GM19463 (cell line): Measurements from ENCODE around the gene TAP1.
A peak's percentile ranks its signal among the peaks of the same experiment; 100 is the strongest.
"Not testable (repeated sequence)": the region's sequence is repeated elsewhere in the genome, so short reads cannot be mapped to it uniquely, and the experiment has no call there.

Source experiments
- ATAC-seq: cut with Tn5 transposase; IDR thresholded peaks from one replicate; pipeline ENCODE4 v1.9.1; 2021; ENCODE audit warnings: mild to moderate bottlenecking, moderate library complexity; ENCODE audit not compliant: unreplicated experiment

TAP1 gene

GRCh38 chr6:32853541-32854375, at the start of gene TAP1, which contains the start of gene PSMB9:
Gene TAP1 (minus strand): TSS chr6:32853704. CDS start chr6:32853636, 68 bp downstream.
Gene PSMB9 (plus strand): TSS chr6:32854192. CDS start chr6:32854230, 38 bp downstream.
- ATAC-seq: peak; percentile 81

- ATAC-seq: peak; percentile 3
These were observed 41.5 kb upstream of the TAP1 start for GRCh38 chr6:32895006-32895345.

GRCh38 chr6:32894085-32895005, 40.8 kb upstream of the TAP1 start:
- ATAC-seq: peak; percentile 97

- ATAC-seq: no peak
These were observed 37.3 kb upstream of the TAP1 start for GRCh38 chr6:32890831-32891230.

GRCh38 chr6:32889533-32889932, 36.0 kb upstream of the TAP1 start:
- no peak for ATAC-seq

GRCh38 chr6:32888576-32888975, 35.1 kb upstream of the TAP1 start:
- ATAC-seq: no peak

- ATAC-seq: no peak
These were observed 34.1 kb upstream of the TAP1 start for GRCh38 chr6:32887616-32888015.

DNA sequence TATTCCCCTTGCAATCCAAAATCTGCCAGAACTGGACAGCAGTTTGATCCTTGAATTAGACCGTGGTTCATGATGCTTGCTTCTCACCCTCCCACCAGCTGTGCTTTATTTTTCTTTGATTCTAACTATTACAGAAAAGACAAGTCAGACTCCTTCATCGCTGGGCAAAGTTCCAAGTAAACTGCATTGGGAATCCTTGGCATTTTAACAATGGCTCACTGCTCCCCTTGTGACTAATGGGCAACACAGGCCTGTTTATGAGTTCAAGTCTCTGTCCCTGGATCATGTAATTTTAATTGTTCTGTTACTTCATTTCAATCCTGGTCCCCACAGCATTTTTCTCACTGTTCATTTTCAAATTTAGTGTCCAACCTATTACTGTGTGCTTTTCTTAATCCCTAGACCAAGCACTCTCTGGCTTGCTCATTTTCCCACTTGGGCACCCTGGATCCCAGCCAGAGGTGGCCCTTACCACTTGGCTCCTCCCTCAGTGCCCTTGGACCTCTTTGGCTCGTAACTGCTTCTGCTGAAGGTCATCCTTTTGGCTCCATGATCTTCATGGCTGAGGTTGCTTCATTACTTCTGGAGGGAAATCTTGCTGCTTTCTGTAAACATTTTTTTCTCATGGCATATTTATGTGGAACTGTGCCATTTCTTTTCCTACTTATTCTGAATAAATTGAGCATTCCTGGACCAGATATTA, 33.3 kb upstream of the TAP1 start:
- no peak for ATAC-seq

- ATAC-seq: no peak
These were observed 32.3 kb upstream of the TAP1 start for GRCh38 chr6:32885698-32886286.

- ATAC-seq: no peak
These were observed 30.3 kb upstream of the TAP1 start for GRCh38 chr6:32883789-32884188.

DNA sequence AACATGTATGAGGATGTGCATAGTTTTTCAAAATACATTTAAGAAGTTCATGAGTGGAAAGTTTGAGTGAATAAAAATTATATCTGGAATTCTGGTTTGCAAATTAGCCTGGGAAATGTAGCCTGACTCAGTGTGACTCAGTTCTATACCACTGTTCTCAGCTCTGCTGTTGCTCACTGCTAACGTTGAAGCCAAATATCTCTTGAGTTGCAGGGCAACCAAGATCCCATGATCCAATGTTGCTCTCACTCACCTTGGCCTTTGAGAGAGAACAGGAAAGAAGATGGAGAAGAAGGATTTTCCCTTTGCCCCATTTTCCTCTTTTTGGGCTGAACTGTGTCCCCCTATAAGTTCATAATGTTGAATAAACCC, 29.4 kb upstream of the TAP1 start:
- no peak for ATAC-seq

DNA sequence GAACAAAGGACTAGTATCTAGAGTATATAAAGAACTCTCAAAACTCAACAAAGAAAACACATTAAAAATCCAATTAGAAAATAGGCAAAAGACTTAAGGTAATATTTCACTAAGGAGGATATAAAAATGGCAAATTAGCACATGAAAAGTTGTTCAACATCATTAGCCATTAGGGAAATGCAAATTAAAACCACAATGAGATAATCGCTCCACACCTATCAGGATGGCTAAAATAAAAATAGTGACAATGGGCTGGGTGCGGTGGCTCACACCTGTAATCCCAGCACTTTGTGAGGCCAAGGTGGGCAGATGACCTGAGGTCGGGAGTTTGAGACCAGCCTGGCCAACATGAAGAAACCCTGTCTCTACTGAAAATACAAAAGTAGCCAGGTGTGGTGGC, 27.5 kb upstream of the TAP1 start:
- not testable (repeated sequence) for ATAC-seq

GRCh38 chr6:32879691-32880090, 26.2 kb upstream of the TAP1 start:
- ATAC-seq: no peak

DNA sequence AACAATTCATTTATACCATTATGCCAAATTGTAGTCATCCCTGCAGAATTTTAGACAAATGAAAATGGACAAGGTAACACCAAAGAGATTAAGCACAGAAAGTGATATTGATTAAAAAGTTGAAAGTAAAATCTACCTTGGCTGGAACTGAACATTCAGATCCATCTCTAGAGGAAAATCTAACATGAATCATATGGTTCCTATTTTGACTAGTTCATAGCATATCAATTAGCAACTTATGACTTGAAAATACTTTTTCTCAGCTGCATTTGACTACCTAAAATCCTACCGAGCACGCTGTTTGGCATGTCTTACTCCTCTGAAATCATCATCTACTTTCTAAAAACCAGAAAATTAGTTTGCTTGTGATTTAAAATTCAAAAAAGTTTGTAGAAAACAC, 23.1 kb upstream of the TAP1 start:
- no peak for ATAC-seq

DNA sequence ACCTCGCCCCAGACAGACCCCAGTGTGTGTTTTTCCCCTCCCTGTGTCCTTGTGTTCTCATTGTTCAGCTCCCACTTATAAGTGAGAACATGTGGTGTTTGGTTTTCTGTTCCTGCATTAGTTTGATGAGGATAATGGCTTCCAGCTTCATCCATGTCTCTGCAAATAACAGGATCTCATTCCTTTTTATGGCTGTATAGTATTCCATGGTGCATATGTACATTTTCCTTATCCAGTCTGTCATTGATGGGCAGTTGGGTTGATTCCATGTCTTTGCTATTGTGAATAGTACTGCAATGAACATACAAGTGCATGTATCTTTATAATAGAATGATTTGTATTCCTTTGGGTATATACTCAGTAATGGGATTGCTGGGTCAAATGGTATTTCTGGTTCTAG, 20.4 kb upstream of the TAP1 start:
- ATAC-seq: not testable (repeated sequence)

DNA sequence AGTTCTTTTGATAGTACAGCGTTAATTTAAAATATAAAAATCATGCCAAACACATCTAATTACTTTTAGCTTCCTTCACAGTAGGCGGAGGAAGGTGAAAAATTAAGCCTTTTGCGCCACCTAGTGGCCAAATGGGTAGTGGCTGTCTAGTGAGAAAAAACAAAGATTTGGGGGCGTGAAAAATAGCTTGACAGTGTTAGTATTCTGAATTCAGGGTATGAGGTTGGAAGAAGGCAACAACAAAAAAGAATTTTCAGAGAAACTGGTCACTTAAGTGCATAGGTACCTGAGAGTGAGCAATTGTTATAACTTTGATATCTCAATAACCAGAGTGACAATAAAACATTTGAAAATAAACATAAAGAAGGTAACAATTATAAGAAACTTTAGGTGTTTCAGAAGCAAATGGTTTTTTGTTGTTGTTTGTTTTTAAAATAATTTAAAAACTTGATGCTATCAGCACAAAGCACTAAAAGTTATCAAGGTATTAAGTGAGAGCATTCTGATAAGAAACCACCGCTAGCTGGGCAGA, 14.8 kb upstream of the TAP1 start:
- ATAC-seq: no peak

DNA sequence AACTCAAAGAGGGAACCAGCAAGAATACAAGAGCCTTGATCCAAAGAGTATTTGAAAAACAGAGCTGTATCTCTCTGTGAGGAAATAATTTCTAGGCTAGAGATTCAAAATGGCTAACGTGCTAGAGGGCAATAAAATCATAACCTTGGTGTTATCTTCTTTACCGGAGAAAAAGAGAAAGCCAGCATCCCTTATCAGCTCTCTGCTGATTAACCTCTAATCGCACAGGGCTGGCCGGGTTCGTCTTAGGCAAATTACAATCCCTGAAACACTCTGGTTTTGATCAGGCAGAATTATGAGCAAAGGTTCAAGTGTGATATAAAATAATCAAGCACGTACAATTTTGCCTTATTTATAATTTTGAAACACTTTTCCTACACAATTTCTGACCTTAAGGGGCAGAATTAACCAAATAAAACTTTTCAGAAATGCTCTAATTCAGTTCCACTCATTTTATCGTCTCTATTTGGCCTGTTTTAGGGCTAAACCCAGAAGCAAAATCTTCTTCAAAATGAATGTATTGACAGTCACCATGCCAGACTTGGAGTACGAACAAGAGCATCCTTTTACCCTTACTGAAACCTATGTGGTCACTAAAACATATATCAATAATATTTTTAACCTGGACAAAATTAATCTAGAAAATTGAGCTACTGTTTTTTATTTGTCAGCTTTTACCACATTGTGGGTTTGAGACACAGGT, 14.2 kb upstream of the TAP1 start:
- no peak for ATAC-seq

DNA sequence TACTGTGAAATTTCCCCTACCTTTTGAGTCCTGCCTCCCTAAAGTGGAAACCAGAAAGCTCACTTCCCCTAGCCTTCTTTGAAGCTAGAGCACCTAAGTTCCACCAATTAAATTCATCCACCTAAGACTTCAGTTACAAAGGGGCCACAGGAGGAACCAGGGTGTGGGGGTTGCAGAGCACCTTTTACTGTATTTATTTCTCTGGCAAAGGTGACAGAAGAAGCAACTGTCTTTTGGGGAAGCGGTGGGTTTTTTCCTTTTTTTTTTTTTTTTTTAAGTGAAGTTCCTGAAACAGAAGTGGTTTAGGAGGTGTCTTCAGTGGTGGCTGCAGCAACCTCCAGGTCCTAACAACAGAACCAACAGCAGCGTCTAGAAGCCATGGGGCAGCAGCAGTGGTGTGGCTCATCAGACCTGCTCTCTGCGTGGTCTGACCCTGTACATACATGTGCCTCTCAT, 13.5 kb upstream of the TAP1 start:
- ATAC-seq: no peak

DNA sequence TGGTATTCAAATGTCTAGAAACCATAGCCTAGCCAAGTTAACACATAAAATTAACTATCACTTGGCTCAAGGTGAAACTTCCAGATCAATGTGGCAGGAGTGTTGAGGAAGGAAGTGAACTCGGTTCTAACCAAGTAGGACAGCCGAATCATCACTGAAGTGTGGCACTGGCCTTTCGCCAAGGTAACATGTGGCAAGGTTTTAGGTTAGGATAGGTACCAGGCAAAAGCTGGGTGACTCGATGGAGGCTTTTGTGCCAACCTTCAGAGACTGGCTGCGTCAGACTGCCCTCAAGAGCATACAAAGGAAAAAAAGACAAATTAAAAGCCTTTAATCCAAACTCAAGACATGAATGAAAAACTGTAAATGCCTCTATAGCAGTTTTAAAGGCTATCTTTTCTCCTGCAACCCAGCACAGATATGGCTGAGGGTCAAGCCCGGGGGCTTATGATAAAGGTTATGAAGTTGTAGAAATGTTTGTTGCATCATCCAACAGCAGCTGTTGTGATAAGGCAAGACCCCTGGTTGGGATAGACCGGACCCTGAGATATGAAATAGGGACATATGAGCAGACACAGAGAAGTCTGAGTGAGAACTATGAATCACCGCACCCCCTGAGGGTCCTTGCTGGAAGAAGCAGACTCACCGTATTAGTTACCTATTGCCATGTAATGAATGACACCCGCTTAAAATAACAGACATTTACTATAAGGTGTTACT, 12.4 kb upstream of the TAP1 start:
- ATAC-seq: no peak
